GM12874 (cell line): ENCODE data around the gene SMPD3.

Experiments used
- TF ChIP-seq, protein P1 (sequence below): IDR thresholded peaks from 2 replicates; pipeline ENCODE4 v1.5.1; 2011; ENCODE audit warnings: low read depth, mild to moderate bottlenecking, control low read depth, low read length, moderate library complexity; ENCODE audit not compliant: insufficient read depth

SMPD3 gene

DNA sequence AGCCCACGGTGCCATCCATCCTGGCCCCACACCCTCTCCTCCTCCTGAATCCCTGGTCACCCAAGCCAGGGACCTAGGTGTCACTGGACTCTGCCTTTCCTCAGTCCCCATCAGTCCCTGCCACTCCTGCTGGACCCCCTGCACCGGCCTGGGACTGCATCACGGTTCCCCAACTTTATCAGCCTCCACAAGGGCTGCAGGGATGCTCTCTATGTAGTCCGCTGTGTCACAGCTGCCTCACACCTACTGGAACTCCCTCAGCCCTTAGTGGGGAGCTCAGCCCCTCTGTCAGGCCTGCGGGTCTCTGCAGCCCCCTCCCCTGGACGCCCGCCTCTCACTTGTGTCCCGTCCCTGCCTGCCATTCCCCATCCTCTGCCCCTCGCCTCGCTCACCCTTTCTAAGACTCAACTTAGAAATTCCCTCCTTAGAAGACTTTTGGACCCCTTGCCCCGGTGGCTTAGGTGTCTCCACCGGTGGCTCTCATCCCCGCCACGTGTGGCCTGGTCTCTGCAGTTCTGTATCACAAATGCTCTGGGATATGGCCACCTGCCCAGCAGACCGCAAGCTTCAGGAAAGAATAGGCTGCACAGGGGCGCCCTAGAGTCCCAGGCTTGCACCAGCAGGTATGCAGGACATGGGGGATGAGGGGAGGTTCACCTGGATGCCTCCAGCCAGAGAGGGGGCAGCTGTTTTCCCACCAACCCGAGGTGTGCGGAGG is 74.6 kb downstream of the SMPD3 start:
- TF ChIP-seq, protein P1, sequence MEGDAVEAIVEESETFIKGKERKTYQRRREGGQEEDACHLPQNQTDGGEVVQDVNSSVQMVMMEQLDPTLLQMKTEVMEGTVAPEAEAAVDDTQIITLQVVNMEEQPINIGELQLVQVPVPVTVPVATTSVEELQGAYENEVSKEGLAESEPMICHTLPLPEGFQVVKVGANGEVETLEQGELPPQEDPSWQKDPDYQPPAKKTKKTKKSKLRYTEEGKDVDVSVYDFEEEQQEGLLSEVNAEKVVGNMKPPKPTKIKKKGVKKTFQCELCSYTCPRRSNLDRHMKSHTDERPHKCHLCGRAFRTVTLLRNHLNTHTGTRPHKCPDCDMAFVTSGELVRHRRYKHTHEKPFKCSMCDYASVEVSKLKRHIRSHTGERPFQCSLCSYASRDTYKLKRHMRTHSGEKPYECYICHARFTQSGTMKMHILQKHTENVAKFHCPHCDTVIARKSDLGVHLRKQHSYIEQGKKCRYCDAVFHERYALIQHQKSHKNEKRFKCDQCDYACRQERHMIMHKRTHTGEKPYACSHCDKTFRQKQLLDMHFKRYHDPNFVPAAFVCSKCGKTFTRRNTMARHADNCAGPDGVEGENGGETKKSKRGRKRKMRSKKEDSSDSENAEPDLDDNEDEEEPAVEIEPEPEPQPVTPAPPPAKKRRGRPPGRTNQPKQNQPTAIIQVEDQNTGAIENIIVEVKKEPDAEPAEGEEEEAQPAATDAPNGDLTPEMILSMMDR: no peak

GRCh38 chr16:68372806-68373205 is 75.5 kb downstream of the SMPD3 start:
- TF ChIP-seq, protein P1: no peak

GRCh38 chr16:68372381-68372720 is 76.0 kb downstream of the SMPD3 start:
- TF ChIP-seq, protein P1: no peak

DNA sequence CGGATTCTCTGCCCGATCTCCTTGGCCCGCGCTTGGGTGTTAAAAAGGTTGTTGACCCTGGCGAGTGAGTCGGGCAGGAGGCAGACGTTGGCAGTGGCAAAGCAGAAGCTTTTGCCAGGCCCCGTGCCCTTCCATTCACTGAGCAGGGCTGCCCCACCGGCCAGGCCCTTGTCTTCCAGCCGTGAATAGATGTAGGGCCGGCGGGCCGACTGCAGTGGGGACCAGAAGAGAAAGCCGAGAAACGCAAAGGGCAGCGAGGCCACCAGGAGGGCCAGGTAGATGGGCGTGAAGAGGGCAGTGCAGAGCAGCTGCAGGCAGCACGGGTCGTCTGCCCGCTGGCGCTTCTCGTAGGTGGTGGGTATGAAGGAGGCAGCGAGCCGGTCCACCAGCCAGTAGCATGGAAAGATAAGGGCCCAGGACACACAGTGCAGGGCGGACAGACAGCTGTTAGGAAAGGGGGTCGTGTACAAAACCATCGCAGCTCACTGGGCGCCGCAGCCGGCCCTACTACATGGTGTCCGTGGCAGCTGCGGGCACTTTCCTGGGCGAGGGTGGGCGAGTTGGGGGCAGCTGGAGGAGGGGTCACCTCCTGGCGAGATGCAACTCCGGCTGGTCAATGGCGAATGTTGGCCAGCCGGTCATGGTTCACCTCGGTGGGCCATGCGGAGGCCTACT is 76.5 kb downstream of the SMPD3 start:
- TF ChIP-seq, protein P1: no peak

DNA sequence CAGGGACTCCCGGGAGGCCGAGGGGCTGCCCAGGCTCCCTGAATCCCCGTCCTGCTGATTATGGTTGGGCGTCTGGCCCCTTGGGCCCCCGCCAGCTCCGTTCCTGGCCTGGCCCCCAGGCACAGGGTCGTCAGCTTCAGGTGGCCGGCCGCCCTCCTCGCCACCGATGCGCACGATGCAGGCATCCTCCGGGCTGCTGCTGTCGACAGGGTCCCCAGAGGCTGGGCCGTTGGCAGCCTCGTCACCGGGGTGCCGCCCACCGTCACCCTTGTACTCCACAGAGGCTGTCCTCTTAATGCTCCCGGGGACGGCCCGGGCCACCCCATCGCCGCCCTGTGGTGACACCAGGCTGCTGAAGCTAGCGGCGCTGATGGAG is 77.0 kb downstream of the SMPD3 start:
- TF ChIP-seq, protein P1: no peak

DNA sequence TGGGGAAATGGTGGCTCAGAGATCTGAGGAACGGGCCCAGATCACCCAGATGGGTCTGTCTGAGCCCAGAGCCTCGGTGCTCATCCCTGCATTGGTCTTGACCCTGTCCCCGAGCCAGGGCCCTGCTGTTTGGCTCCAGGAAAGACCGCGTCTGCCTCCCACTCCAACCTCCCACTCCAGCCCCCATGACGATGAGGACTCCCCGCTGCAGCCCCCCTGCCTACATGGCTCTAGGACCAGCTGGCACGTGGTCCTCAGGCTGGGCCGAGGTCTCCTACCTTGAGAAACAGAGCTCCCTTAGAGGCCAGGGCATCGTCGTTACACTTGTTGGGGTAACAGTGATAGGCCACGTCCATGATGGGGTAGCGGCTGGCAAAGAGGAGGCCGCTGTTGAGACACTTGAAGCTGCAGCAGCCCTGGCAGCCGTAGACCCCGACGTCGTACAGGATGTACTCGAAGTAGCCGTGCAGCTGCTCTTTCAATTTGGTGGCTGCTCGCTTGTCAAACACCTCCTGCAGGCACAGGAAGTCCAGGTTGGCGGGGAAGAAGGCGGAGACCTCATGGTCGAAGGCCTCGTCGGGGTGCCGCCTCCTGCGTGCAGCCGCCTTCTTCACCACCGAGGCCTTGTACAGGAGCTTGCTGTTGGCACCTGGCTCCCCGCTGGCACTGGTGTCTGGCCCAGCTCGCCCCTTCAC is 77.6 kb downstream of the SMPD3 start:
- TF ChIP-seq, protein P1: no peak
